ENCODE data around the gene PRSS50. TPM values are rescaled to one million over a fixed set of nuclear protein-coding genes. Genes with fewer than 3 reads are reported as not detected.
A peak's percentile ranks its signal among the peaks of the same experiment; 100 is the strongest.

Gene PRSS50
- total RNA-seq, 2 donors from 2014 or later = 2.6 to 3.1 TPM

DNA sequence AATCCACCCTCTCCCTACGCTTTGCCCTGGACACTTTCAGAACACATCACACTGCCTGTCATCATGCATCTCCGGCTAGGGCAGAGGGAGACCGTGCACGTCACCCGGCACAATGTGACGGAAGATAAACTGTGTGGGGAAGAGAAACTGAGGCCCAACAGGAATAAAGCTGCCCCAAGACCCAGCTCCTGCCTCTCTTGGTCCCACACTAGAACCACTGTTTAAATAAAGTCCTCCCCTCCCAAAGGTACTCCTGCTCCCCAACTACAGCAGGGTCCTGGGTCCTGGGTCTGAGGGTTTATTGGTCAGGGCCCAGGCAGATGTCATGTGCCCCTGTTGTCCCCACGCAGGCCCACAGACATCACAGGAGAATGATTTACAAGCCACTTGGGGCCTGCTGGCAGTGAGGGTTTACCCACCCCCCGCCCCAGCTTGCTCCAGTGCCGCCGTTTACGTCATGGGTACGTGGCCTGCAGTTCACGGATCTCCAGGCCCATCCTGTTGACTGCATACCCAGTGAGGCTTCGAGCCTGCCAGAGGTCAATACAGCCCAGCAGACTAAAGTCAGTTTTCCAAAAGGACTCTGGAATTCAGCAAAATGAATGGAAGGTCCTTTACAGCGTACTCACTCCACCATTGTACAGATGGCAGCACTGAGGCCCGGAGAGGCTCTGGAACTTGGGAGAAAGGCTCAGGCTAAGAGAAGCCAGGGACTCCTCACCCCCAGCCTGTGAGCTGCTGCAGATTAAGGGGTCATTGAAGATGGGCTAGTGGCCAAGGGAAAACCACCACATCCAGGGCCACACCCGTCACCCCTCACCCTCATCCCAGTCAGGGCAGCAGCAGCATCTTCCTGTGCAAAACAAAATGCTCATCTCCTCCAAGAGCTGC, 47.4 kb downstream of the PRSS50 start:
- H3K36me3 ChIP-seq (replicated peaks in 1 of 2; ENCODE audit: insufficient read depth in 1 of 2, low read depth in 2 of 2) = no peaks in the 10 kb centered on the region
- no peak overlapping the region for H3K4me3 ChIP-seq
- TF ChIP-seq, protein P1, sequence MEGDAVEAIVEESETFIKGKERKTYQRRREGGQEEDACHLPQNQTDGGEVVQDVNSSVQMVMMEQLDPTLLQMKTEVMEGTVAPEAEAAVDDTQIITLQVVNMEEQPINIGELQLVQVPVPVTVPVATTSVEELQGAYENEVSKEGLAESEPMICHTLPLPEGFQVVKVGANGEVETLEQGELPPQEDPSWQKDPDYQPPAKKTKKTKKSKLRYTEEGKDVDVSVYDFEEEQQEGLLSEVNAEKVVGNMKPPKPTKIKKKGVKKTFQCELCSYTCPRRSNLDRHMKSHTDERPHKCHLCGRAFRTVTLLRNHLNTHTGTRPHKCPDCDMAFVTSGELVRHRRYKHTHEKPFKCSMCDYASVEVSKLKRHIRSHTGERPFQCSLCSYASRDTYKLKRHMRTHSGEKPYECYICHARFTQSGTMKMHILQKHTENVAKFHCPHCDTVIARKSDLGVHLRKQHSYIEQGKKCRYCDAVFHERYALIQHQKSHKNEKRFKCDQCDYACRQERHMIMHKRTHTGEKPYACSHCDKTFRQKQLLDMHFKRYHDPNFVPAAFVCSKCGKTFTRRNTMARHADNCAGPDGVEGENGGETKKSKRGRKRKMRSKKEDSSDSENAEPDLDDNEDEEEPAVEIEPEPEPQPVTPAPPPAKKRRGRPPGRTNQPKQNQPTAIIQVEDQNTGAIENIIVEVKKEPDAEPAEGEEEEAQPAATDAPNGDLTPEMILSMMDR (IDR thresholded peaks at IDR 0.05) = no peak
- no peak for TF ChIP-seq POLR2A (IDR thresholded peaks at IDR 0.05)
- H3K9me3 ChIP-seq = no peaks in the 10 kb centered on the region
- no peak for ATAC-seq
- intact Hi-C loops (cut with DNase I) = no loop called here
- H3K27ac ChIP-seq = no peak overlapping the region
- WGBS, 2 donors = 81 to 82% methylated on average over 12 to 17 of the region's 17 CpGs
- peaks cover 15% of the 10 kb centered on the region for H3K4me1 ChIP-seq
- H3K27me3 ChIP-seq = no peaks in the 10 kb centered on the region
- peak in 3 of 4 donors; percentile 1 to 3 (median 2) for DNase-seq

DNA sequence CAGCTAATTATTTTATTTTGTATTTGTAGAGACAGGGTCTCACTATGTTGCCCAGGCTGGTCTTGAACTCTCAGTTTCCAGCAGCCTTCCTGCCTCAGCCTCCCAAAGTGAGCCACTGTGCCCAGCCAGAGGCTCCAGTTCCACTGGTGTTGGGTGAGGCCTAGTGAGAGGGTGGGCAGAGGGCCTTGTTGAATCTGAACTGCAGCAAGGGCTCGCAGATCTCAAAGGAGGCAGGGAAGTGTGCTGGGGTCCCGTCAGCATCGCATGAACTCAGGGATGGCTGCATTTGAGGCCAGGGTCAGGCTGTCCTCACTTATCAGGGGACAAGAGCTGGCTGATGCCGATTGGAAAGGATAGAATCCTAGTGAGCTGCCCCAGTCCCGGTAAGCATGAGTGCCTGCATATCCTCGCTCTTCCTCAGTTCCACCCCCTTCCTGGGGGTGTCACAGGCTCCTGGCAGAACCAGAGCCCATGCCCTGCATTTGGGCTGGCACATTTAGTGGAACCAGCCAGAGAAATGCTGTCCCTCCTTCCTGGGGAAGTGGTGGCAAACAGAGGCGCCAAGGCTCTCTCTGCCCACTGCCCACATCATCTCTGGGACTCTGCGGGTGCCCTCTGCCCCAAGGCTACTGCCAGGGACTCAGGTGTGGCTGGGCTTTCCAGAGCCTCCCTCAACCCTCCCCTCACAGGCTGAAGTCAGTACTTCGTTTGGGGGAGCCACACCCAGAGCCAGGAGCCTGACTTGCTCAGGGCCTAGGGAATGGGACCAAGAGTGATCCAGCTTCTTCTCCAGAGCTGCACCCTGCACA, 48.3 kb downstream of the PRSS50 start:
- no peak overlapping the region for H3K27ac ChIP-seq
- ATAC-seq = no peak
- intact Hi-C loops (cut with DNase I) = no loop called here
- DNase-seq = peak in 2 of 4 donors; percentile 0 to 8
- WGBS, 2 donors = 53 to 73% methylated on average over 9 of the region's 9 CpGs
- H3K27me3 ChIP-seq = no peaks in the 10 kb centered on the region
- no peak for TF ChIP-seq POLR2A (IDR thresholded peaks at IDR 0.05)
- TF ChIP-seq, protein P1 (IDR thresholded peaks at IDR 0.05) = no peak
- no peaks in the 10 kb centered on the region for H3K9me3 ChIP-seq
- H3K4me1 ChIP-seq = peaks cover 15% of the 10 kb centered on the region
- H3K4me3 ChIP-seq = no peak overlapping the region
- no peaks in the 10 kb centered on the region for H3K36me3 ChIP-seq (replicated peaks in 1 of 2; ENCODE audit: insufficient read depth in 1 of 2, low read depth in 2 of 2)

DNA sequence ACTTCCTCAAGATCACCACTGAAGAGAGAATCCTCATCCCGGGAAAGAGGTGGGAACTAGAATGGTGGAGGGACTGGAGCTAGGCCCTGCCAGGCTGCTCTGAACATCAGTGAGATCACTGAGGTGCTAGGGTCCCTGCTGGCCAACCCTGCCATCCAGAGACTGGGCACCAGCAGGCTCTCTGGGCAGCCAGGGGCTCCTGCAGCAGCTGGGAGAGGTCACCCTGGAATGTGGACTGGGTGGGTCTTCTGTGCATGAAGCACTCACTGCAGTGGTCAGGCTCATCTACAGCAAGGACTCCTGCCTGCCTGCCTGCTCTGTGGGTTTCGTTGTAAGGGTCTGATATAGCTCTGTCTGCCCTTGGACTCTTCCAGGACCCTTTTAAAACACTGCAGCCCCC, 49.1 kb downstream of the PRSS50 start:
- no peak overlapping the region for H3K27ac ChIP-seq
- ATAC-seq (no peak), DNase-seq (peak in 1 of 4 donors; percentile 9)
- H3K9me3 ChIP-seq = no peaks in the 10 kb centered on the region
- WGBS, 2 donors = 74 to 75% methylated on average over 2 of the region's 2 CpGs
- H3K36me3 ChIP-seq (replicated peaks in 1 of 2; ENCODE audit: insufficient read depth in 1 of 2, low read depth in 2 of 2) = no peaks in the 10 kb centered on the region
- no peaks in the 10 kb centered on the region for H3K27me3 ChIP-seq
- no peak overlapping the region for H3K4me3 ChIP-seq
- no peak for TF ChIP-seq POLR2A (IDR thresholded peaks at IDR 0.05)
- TF ChIP-seq, protein P1 (IDR thresholded peaks at IDR 0.05) = no peak
- intact Hi-C loops (cut with DNase I) = no loop called here
- H3K4me1 ChIP-seq = peaks cover 15% of the 10 kb centered on the region

DNA sequence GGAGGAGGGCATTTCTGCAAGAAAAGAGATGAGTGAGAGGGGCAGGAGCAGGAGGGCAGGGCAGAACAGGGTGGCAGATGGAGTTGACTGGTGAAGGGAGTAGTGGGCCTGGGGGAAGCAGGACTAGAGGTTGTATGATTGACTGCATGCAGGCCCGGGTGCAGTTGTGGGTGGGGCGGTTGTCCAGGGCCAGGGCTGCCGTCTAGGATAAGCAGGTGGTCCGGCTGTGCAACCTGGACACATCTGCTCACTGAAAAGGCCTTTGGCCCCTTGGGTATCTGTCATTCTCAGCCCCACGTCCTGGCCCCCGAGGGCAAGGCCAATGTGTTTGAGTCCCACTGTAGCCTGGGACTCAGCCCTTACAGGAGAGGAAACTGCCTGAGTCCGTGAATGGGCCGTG, 49.6 kb downstream of the PRSS50 start:
- intact Hi-C loops (cut with DNase I) = no loop called here
- WGBS, 2 donors = 59 to 70% methylated on average over 8 of the region's 8 CpGs
- TF ChIP-seq POLR2A (IDR thresholded peaks at IDR 0.05) = no peak
- TF ChIP-seq, protein P1 (IDR thresholded peaks at IDR 0.05) = no peak

More for the DNA sequence above, 49.6 kb downstream of the PRSS50 start:
- Histone ChIP-seq H3K27me3 (no peaks in the 10 kb centered on the region), H3K36me3 (replicated peaks in 1 of 2; ENCODE audit: insufficient read depth in 1 of 2, low read depth in 2 of 2) (no peaks in the 10 kb centered on the region), H3K4me3 (no peak overlapping the region), H3K27ac (no peak overlapping the region), H3K9me3 (no peaks in the 10 kb centered on the region), H3K4me1 (peaks cover 15% of the 10 kb centered on the region)
- peak in 2 of 4 donors; percentile 9 to 11 for DNase-seq
- no peak for ATAC-seq

All from body of pancreas (tissue), 4 donors.